ENCODE measurements around the gene BICRAL.
A peak's percentile ranks its signal among the peaks of the same experiment; 100 is the strongest.
"Not testable (repeated sequence)": the region's sequence is repeated elsewhere in the genome, so short reads cannot be mapped to it uniquely, and the experiment has no call there.

Gene BICRAL

GRCh38 chr6:42860036-42860435 is 78.2 kb downstream of the BICRAL start:
- no peak for DNase-seq

GRCh38 chr6:42860481-42860880 is 78.6 kb downstream of the BICRAL start:
- no peak for DNase-seq

GRCh38 chr6:42864602-42865001 is 82.8 kb downstream of the BICRAL start:
- no peak for DNase-seq

GRCh38 chr6:42870145-42870936 is 88.5 kb downstream of the BICRAL start:
- DNase-seq = no peak

GRCh38 chr6:42871711-42872110 is 89.9 kb downstream of the BICRAL start:
- DNase-seq = no peak

GRCh38 chr6:42873313-42873712 is 91.5 kb downstream of the BICRAL start:
- DNase-seq = no peak

- DNase-seq = no peak
These were observed 95.8 kb downstream of the BICRAL start for GRCh38 chr6:42877695-42878094.

- DNase-seq = peak; percentile 84
These were observed 97.8 kb downstream of the BICRAL start, which contains the start of gene RPL7L1 for GRCh38 chr6:42879372-42880239. Gene RPL7L1, plus strand, starts transcription at chr6:42879616. Its CDS starts 295 bp downstream, at chr6:42879911.

- DNase-seq = not testable (repeated sequence)
These were observed 98.5 kb downstream of the BICRAL start for GRCh38 chr6:42880240-42880817.

- not testable (repeated sequence) for DNase-seq
These were observed 99.0 kb downstream of the BICRAL start for GRCh38 chr6:42880871-42881270.

- DNase-seq = no peak
These were observed 103.8 kb downstream of the BICRAL start for GRCh38 chr6:42885702-42886101.

- not testable (repeated sequence) for DNase-seq
These were observed 106.3 kb downstream of the BICRAL start for GRCh38 chr6:42888201-42888600.

- DNase-seq = no peak
These were observed 108.0 kb downstream of the BICRAL start for GRCh38 chr6:42889815-42890214.

- peak; percentile 91 for DNase-seq
These were observed 108.7 kb downstream of the BICRAL start for GRCh38 chr6:42890311-42891198.

GRCh38 chr6:42891199-42891722 is 109.4 kb downstream of the BICRAL start:
- DNase-seq = no peak

- not testable (repeated sequence) for DNase-seq
These were observed 112.4 kb downstream of the BICRAL start for GRCh38 chr6:42894041-42894828.

GRCh38 chr6:42896178-42896719 is 114.4 kb downstream of the BICRAL start:
- no peak for DNase-seq

- DNase-seq = peak; percentile 67
These were observed 117.1 kb downstream of the BICRAL start for GRCh38 chr6:42898891-42899361.

GRCh38 chr6:42899871-42900270 is 118.0 kb downstream of the BICRAL start:
- DNase-seq = no peak

GRCh38 chr6:42901538-42901957 is 119.7 kb downstream of the BICRAL start:
- peak; percentile 61 for DNase-seq
